ENCODE data around the gene AK8. TPM values are rescaled to one million over a fixed set of nuclear protein-coding genes. Genes with fewer than 3 reads are reported as not detected.

Gene AK8
- total RNA-seq, 6 experiments from 2014 or later = 0.12 TPM; not detected in 4

DNA sequence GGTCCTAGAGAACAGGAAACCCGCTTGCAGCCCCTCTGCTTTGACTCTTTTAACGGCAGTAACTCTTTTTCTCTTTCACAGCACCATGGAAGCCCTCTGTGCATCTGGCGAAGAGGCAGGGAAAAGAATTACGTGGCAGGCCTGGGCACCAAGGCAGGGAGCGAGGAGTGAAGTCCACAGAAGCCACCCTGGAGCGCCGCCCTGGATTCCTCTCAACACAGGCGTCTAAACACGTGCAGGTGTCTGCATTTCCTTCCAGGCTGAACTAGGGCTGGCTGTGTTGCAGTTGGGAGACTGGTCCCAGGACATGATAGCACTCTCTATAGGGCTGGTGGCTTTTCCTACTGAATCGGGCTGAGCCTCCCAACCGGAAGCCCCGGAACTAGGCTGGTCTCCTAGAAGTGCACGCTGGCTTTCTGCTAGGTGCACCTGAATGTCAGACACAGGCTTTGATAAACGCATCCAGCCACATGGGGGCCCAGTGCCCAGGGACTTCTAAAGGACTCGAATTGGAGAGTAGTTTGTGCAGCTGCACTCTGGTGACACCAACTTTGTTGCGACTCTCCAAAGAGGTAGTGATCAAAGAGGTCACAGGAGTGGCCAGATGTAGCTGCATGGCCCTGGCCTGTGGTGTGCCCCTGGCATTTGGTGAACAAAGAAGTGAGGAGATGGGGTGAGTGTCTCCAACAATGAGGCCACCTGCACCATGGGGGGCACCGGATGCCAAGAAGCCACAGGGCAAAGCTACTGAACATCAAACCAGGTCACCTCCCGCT is 54.5 kb downstream of the AK8 start:
- no peak for TF ChIP-seq POLR2A (IDR thresholded peaks at IDR 0.05)
- TF ChIP-seq, protein P1, sequence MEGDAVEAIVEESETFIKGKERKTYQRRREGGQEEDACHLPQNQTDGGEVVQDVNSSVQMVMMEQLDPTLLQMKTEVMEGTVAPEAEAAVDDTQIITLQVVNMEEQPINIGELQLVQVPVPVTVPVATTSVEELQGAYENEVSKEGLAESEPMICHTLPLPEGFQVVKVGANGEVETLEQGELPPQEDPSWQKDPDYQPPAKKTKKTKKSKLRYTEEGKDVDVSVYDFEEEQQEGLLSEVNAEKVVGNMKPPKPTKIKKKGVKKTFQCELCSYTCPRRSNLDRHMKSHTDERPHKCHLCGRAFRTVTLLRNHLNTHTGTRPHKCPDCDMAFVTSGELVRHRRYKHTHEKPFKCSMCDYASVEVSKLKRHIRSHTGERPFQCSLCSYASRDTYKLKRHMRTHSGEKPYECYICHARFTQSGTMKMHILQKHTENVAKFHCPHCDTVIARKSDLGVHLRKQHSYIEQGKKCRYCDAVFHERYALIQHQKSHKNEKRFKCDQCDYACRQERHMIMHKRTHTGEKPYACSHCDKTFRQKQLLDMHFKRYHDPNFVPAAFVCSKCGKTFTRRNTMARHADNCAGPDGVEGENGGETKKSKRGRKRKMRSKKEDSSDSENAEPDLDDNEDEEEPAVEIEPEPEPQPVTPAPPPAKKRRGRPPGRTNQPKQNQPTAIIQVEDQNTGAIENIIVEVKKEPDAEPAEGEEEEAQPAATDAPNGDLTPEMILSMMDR (IDR thresholded peaks at IDR 0.05) = no peak
- ATAC-seq (no peak), DNase-seq (no peak)
- H3K4me3 ChIP-seq = no peak overlapping the region
- no peak overlapping the region for H3K27ac ChIP-seq
- no peaks in the 10 kb centered on the region for H3K4me1 ChIP-seq
- intact Hi-C loops (cut with DNase I) = no loop called here
- H3K27me3 ChIP-seq = no peaks in the 10 kb centered on the region
- 68% methylated on average over 11 of the region's 18 CpGs for WGBS (ENCODE audit: insufficient coverage, low coverage, low lambda C conversion rate, missing lambda C conversion rate)
- H3K36me3 ChIP-seq = no peaks in the 10 kb centered on the region
- H3K9me3 ChIP-seq = no peaks in the 10 kb centered on the region

DNA sequence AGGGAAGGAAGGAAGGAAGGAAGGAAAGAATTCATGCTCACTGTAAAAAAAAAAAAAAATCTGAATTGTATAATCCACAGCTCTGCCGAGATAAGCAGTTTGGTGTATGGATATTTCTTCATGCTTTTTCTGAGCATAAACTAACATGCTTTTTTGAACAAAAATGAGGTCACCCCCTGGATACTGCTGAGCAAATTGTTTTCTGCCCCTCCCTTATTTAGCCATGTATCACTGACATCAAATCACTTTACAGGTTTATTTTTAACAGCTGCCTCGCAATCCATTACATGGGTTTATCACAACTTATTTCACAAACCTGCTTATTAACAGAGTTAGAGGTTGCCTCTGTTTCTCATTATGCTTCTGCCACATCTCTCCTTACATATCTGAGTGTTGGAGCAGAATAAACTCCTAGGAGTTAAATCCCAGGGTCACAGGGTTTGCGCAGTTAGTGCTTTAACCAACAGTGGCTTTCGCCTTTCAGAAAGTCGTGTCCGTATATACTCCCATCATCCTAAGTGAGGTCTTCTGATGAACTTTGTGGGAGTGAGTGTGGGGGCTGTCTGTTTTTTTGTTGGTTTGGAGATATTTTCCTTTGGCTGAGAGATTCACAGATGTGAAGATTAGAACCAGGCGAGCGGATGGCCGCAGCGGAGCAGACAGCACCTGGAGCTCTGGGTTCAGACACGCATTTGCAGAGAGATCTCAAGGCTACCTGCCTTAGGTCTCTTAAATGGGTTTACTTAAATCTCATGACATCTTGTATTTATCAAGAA is 57.7 kb downstream of the AK8 start:
- ATAC-seq = no peak
- intact Hi-C loops (cut with DNase I) = no loop called here
- WGBS (ENCODE audit: insufficient coverage, low coverage, low lambda C conversion rate, missing lambda C conversion rate) = 64% methylated on average over 10 of the region's 11 CpGs
- H3K36me3 ChIP-seq = no peaks in the 10 kb centered on the region
- H3K4me3 ChIP-seq = no peak overlapping the region
- DNase-seq = no peak
- H3K9me3 ChIP-seq = no peaks in the 10 kb centered on the region
- TF ChIP-seq, protein P1 (IDR thresholded peaks at IDR 0.05) = no peak
- TF ChIP-seq POLR2A (IDR thresholded peaks at IDR 0.05) = no peak
- no peak overlapping the region for H3K27ac ChIP-seq
- H3K4me1 ChIP-seq = no peaks in the 10 kb centered on the region
- H3K27me3 ChIP-seq = no peaks in the 10 kb centered on the region

DNA sequence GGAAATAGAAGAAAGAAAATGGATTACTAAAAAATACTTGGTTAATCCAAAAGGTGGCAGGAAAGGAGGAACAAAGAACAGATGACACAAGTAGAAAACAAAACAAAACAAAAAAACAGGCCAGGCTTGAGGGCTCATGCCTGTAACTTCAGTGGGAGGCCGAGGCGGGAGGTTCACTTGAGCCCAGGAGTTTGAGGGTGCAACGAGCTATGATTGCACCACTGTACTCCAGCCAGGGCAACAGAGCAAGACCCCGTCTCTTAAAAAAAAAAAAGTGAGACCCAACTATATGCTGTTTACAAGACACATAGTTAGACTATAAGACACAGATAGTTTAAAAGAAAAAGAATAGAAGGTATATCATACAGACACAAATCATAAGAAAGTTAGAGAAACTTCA is 59.5 kb downstream of the AK8 start:
- Histone ChIP-seq H3K4me1 (no peaks in the 10 kb centered on the region), H3K27ac (no peak overlapping the region), H3K36me3 (no peaks in the 10 kb centered on the region), H3K9me3 (no peaks in the 10 kb centered on the region), H3K27me3 (no peaks in the 10 kb centered on the region), H3K4me3 (no peak overlapping the region)
- DNase-seq = no peak
- intact Hi-C loops (cut with DNase I) = no loop called here
- ATAC-seq = no peak
- WGBS (ENCODE audit: insufficient coverage, low coverage, low lambda C conversion rate, missing lambda C conversion rate) = 33% methylated on average over 4 of the region's 4 CpGs
- TF ChIP-seq, protein P1 (IDR thresholded peaks at IDR 0.05) = no peak

DNA sequence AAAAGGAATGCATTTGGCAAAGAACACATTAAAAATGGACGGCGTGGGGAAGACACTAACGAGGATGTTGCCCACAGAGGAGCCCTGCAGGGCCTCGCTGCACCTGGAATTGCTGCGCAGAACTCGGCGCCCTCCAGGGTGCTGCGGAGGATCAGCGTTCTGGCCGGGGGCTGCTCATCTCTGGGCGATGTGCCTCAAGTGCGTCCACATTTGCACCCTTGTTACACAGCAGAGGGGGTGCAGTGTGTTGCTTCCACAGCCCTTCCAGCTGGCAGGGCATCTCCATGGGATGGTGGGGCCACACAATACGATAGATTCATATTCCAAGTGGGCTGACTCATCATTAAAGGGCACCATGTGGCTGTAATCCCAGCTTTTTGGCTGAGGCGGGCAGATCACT is 63.1 kb downstream of the AK8 start:
- TF ChIP-seq, protein P1 (IDR thresholded peaks at IDR 0.05) = no peak
- TF ChIP-seq POLR2A (IDR thresholded peaks at IDR 0.05) = no peak
- DNase-seq = no peak

More for the DNA sequence above, 63.1 kb downstream of the AK8 start:
- Histone ChIP-seq H3K27me3 (no peaks in the 10 kb centered on the region), H3K9me3 (no peaks in the 10 kb centered on the region), H3K36me3 (no peaks in the 10 kb centered on the region), H3K4me3 (no peak overlapping the region), H3K4me1 (no peaks in the 10 kb centered on the region), H3K27ac (no peak overlapping the region)
- 52% methylated on average over 3 of the region's 14 CpGs for WGBS (ENCODE audit: insufficient coverage, low coverage, low lambda C conversion rate, missing lambda C conversion rate)
- intact Hi-C loops (cut with DNase I) = no loop called here
- ATAC-seq = no peak

Data from right lobe of liver (tissue), 6 donors.